ENCODE results near the gene BEND3.
"Not testable (repeated sequence)": the region's sequence is repeated elsewhere in the genome, so short reads cannot be mapped to it uniquely, and the experiment has no call there.

Gene BEND3

DNA sequence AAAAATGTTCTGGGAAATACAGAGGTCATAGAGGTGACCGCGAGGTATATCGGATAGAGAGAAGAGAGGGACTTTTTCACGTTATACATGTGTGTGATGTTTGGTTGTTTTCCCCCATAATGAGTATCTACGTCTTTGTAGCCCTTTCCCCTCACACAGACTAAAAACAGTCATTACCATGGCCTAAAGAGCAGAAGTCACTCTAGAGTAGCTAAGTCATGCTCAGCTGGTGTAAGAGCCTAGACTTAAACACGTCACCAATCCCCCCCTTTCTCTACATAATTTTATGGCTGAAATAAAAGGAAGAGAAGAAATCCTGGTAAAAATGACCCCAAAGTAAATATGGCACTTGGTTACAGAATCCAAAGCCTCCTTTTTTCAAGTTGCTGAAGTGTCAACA, 6.0 kb upstream of the BEND3 start:
- DNase-seq (ENCODE audit: low spot score) = no peak

DNA sequence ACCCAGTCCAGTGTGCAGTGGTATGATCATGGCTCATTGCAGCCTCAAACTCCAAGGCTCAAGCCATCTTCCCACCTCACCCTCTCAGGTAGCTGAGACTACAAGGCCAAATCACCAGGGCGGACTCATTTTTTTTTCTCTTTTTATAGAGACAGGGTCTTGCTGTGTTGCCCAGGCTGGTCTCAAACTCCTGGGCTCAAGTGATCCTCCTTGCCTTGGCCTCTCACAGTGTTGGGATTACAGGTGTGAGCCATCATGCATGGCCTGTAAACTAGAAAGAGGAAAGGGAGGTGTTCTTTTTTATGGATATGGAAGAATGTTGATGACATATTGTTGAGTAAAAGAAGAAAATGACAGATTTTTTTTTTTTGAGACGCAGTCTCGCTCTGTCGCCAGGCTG, 5.1 kb upstream of the BEND3 start:
- no peak for DNase-seq (ENCODE audit: low spot score)

GRCh38 chr6:107118976-107119375, 3.7 kb upstream of the BEND3 start:
- no peak for DNase-seq (ENCODE audit: low spot score)

- not testable (repeated sequence) for DNase-seq (ENCODE audit: low spot score)
Measured at GRCh38 chr6:107118540-107118939, 3.2 kb upstream of the BEND3 start.

DNA sequence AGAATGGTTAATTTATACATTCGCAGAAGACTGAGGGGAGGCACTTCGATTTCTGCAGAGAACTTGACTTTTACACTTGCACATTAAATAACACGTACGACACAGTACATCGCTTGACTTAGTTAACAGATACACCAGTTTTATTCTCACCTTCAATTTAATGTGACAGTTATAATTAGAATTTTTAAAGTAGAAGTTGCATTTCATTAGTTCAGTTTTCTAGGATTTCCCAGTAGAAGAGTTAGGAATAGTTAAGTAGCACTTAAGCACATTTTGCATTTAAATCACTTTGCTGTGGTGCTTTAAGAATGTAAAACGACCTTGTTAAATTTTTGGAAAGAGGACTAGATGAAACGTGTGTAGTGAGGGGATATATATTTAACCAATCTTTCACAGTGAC, 1.6 kb upstream of the BEND3 start:
- DNase-seq (ENCODE audit: low spot score) = no peak

DNA sequence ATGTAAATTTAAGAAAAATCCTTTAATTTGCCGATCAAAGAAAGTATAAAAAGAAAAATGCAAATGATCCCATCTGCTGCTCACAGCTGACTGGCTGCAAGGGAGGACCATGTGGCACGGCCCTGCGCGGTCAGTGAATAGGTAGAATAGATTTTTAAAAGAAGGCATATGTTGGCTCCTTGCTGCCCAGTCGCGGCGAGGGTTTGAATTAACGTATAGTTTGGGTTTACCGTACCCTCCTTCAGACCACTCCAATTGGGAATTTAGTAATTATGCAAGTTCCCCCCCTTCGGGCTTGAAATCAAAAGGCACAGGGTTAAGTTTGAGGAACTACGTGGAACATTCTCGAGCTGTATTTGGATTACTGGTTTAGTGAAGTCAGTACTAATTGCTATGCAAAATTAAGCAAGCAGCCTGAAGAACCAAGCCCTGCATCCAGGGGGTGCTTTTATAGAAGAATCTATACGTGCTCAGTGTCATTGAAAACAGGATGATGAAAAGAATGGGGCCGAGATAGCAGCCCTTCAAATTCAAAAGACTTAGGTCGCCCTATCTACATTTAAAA, 1.1 kb upstream of the BEND3 start:
- peak; percentile 58 for DNase-seq (ENCODE audit: low spot score)

DNA sequence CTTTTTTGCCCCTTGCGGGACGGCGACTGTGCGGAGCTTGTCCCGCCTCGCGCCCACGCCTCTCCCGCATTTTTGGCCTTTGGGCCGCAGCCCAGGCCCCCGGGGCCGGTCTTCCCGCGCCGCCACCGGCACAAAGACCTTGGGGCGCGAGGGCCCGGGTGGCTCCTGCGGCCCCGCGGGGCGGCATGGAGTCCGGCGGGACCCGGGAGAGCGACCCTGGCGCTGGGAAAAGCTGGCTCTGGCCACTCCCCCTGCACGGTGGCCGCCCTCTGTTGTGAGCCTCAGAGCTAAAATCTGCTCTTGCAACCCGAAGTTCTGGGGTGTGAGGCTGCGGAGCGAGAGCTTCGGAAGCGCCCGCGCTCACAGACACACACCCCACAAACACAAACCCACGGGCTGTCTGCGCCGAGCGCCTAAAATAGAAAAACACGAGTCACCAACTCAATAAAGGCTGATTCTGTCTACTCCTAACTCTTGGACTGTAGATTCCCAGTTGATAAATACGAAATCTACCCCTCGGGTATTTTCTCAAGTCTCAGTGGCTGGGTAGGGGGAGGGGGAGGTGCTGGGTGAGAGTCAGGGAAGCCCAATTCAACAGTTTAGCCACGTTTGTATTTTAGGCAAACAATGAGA, 496 bp upstream of the BEND3 start:
- DNase-seq (ENCODE audit: low spot score) = peak; percentile 71

DNA sequence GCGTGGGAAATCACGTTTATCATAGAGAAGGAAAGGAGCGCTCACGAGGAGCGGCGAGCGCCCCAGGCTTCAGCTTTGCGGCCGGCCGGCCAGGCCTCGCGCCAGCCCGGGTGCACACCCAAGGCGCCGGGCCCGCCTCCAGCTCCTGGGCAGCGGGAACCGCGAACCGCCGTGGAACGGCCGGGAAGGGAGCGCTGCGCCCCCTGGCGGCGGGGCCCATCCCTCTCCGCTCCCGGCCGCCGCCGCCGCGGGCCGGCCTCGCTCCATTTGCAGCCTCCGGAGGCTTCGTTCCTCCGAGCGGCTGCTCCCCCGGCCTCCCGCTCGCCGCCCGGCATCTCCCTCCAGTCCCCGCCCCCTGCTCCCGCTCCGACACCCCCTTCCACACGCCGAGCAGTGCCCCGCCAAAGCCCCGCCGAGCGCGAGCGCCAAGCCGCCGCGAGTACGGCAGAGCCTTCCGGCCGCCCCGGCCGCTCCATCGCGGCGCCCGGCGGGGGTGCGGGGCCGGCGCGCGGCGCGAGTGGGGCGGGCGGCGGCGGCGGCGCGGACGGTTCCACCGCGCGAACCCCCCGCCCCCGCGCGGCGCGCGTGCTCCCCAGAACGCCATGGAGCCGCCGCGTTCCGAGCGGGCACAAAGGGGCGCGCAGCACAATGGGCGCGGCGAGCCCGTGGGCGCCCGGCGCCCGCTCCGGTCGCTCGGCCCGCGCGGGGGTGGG, 946 bp downstream of the BEND3 start:
- peak; percentile 74 for DNase-seq (ENCODE audit: low spot score)

DNA sequence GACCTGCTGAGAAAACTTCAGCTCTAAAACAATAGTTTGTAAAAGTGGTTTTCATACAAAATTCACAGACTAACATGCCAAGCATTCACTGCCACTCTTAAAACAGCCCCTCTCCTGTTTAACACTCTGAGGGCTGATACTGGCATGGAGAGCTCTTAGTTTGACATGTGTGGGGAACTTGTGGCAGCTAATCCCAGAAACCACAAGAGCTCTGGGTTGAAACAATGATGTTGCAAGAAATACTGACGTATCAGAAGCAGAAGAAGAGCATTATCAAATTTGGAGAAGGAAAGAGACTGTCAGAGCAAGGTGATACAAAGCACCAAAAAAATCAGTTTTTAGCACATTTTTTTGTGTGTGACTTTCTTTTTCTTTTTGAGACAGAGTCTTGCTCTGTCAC, 5.1 kb downstream of the BEND3 start:
- DNase-seq (ENCODE audit: low spot score) = no peak

- DNase-seq (ENCODE audit: low spot score) = no peak
Measured at GRCh38 chr6:107108201-107108890, 7.0 kb downstream of the BEND3 start.

- DNase-seq (ENCODE audit: low spot score) = no peak
Measured at GRCh38 chr6:107107791-107108190, 7.5 kb downstream of the BEND3 start.

DNA sequence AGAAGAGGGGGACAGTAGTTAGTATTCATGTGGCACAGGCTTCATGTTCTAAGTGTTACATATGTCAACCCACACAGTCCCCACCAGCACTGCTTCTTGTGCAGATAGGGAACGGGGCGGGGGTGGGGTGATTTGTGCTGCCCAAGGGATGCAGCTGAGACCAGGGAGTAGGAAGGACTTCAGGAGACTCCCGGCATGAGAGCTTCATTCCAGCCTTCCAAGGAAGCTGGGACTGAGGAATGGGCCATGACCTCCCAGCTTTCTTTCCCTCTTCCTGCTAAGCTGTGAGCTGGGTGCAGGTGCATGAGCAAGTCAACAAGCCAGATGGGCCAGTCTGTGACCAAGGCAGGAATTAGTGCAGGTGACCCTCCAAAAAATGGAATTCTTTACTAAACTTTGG, 9.2 kb downstream of the BEND3 start:
- no peak for DNase-seq (ENCODE audit: low spot score)

DNA sequence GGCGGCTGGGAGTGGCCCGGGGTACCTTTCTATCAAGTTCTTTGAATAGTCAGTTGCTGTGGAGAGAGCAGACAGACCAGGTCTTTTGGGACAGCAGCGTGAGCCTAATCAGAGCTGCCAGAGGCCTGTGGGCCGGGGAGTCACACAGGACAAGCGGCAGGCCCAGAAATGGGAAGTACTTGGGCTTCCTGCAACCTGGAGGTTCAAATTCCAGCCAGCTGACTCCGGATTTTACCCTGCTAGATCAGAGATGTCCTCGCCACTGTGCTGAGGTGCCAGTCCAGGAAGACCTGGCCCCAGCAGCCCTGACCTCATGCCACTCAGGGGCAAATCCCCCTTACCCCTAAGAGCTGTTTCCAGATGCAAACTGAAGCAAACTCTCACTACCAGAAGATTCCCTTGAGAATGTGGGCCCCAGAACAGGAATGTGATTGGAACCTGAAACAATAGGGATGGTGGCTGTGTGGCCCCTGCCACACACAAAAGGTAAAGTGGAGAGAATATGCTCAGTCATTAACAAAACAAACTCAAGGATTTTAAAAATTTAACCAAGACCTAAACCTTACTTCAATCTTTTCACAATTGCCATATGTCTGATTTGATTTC, 9.7 kb downstream of the BEND3 start:
- no peak for DNase-seq (ENCODE audit: low spot score)

DNA sequence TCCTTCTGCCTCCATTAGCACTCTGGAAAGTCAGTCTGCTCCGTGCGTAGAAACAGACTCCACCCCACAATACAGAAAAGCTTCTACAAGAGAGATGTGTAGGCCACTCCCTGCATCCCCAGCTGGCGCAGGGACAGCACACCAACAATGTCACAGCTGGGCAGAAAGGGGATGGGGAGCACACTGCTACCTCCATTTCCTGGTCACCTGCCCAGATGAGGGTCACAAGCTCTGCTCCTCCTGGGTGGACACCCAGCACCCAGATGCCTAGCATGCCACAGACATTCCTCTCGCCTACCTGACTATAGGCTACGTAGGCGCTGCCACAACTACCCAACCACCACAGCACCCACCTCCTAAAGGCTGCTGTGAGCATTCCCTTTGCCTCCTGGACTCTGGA, 12.2 kb downstream of the BEND3 start:
- no peak for DNase-seq (ENCODE audit: low spot score)

- no peak for DNase-seq (ENCODE audit: low spot score)
Measured at GRCh38 chr6:107102414-107102805, 12.9 kb downstream of the BEND3 start.

DNA sequence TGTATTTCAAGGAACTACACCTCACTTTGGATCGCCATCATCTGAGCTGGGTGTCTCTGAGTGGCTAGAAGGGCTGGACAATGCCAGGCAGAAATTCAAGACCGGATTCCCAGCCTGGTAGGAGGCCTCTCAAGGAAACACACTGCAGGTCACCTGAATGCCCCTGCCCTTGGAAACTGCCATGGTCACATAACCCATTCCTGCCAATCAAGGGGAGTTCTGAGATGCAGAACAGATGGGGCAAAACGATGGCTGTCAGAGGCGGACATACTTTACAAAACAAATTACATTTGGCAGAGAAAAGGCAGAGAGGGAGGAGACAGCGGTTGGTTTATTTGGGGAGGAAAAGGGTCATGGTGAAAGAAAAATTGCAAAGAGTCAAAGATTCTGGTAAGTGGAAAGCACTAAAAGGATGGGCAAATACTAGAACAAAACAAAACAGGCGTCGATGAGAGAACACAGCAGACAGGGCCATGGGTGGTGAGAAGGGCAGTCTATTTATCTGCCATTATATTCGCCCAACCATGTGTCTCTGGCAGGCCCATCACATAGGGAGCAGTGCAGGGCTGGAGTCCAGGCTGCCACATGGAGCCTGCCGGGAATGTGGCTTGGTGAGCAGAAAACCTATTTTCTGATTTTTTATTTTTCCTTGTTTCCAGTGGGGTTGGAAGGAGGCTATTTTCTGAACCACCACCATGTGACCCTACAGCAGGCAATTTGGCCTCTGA, 13.5 kb downstream of the BEND3 start:
- DNase-seq (ENCODE audit: low spot score) = no peak

- DNase-seq (ENCODE audit: low spot score) = no peak
Measured at GRCh38 chr6:107101211-107101610, 14.1 kb downstream of the BEND3 start.

DNA sequence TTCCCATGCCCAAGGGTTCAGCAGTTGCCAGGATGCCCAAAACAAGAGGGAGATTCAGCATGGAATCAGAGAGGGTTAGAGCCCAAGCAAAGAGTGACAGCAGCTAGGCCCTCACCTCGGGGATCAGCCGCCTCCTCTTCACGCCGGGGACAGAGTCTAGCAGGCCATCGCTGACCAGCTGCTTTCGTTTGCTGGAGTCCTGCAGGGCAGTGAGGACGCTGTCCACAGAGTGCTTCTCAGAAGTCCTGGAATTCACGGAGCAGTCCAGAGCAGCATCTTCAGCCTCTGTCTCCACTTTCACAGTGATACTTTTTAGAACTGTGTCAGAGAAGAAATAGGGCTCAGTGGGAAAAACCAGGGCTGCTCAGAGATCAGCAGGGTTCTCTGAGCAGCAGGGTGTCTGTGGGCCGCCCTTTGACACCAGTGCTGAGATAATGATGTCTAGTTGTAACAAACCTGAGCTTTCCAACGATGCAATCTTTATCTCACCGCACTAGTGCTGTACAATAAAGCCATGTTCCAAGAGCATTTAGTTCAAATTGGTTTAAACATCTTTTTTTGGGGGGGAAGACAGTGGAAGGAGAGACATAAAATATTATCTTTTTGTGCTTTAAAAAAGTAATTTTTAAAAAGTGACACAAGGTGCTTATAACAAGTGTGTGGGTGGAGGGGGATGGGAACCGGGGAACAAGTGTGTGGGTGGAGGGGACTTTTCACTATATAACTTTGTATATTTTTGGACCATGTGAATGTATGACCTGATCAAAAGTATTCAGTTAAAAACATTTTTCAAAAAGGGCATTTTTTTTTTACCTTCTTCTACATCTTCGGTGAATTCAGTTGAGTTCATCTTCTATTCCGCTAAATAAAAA, 16.6 kb downstream of the BEND3 start:
- no peak for DNase-seq (ENCODE audit: low spot score)

GRCh38 chr6:107084459-107084858, 30.9 kb downstream of the BEND3 start:
- not testable (repeated sequence) for DNase-seq (ENCODE audit: low spot score)

DNA sequence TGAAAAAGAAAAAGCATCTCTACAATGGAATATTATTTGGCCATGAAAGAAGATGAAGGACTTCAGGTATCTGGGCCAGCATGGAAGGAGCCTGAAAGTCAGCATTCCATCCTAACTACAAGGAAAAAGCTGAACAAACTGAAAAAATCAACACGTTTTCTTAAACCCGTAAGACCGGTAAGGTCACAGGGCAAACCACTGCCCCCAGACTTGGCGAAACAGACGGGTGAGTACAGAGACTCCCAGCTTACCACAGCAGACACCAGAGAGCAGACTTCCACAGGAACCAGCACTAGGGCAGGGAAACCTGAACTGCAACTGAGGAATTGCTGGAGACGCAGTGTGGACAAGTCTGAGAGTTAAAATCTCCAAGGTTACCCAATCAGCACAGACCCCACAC, 31.4 kb downstream of the BEND3 start:
- DNase-seq (ENCODE audit: low spot score) = no peak
